GM15510 (cell line): ENCODE data around the gene IFFO2.

ENCODE experiments used
- POLR2A ChIP-seq: IDR thresholded peaks from 3 replicates; pipeline ENCODE4 v1.6.1; 2011; ENCODE audit warnings: borderline replicate concordance; ENCODE audit not compliant: insufficient read length; ENCODE audit errors: extremely low read depth

IFFO2 gene

DNA sequence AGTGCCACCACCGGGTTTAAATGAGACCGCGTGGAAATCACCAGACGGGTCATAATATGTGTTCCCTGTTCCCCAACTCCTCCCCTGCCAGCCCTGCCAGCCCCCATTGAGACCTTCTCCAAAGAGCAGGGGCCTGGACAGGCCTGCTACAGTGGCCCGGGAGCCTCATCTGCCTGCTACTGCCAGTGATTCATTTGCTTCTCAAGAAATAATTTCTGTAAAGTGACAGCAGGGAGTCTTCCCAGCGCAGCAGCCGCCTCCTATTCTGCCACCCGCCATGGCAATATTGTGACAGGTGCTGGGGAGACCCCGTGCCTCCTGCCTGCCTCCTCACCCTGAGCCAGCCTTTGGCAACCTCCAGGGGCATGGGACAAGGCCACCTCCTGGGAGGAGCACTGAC is 8.9 kb downstream of the IFFO2 start:
- TF ChIP-seq POLR2A: no peak

DNA sequence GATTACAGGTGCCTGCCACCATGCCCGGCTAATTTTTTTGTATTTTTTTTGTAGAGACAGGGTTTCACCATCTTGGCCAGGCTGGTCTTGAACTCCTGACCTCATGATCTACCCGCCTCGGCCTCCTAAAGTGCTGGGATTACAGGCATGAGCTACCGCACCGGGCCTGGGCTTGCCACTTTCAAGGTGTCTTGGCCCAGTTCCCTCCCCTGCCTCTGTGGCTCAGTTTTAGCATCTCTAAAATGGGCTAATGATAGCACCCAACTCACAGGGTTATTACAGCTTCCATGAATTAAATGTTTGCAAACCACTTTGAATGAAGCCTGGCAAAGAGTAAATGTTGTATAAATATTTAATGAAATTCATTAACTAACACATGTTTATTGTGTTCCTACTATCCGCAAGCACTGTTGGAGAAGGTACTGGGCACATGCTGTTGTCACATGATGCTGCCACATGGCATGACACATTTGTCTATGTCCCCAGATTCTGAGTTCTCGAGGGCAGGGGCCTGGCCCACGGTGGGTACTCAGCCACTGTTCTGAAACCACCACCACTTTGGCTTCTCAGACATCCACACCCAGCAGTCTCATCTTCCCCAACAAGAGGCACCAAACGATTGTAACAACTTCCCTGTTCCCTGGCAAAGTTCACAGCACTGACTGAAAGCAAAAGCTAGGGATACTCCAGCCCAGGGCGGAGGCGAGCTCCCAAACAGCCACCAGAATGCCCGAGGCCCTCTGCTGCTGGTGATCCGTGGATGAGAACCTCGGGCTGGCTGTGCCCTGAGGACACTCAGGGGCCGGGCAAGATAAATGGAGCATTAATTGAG is 9.7 kb downstream of the IFFO2 start:
- no peak for TF ChIP-seq POLR2A

DNA sequence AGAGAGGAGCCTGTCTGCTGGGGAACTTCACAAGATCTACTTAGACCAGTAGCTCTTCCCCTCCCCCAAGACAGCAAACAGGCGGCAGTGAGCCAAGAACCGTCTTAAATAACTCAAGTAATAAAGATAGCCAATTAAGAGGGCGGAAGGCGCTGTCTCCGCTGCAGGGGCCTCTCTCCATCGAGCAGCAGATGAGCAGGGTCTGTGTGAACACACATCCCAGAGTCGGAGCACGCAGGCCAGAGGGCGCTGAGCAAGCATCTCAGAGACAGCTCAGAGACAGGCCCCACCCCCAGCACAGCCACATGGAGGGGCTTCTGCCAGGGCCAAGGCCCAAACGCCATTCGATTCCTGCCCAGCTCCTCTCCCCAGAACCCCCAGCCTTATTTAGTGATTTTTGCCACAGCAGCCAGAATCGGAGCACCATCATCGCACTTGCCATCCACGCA is 11.1 kb downstream of the IFFO2 start:
- no peak for TF ChIP-seq POLR2A

DNA sequence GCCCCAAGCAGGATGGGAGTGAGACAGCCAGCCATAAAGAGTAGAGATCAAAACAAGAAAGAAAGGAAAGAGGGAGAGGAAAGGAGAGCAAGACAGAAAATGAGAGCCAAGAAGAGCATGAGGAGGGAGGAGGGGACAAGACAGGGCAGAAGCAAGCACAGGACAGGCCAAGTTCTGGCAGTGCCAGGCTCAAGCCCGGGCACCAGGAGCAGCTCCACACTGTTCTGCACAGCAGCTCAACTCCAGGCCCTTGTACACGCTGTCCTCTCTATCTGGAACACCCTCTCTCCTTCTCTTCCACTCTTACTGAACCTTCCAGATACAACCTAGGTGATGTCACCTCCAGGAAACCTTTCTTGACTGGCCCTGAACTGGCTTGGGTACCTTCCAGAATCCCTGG is 11.7 kb downstream of the IFFO2 start:
- TF ChIP-seq POLR2A: no peak

DNA sequence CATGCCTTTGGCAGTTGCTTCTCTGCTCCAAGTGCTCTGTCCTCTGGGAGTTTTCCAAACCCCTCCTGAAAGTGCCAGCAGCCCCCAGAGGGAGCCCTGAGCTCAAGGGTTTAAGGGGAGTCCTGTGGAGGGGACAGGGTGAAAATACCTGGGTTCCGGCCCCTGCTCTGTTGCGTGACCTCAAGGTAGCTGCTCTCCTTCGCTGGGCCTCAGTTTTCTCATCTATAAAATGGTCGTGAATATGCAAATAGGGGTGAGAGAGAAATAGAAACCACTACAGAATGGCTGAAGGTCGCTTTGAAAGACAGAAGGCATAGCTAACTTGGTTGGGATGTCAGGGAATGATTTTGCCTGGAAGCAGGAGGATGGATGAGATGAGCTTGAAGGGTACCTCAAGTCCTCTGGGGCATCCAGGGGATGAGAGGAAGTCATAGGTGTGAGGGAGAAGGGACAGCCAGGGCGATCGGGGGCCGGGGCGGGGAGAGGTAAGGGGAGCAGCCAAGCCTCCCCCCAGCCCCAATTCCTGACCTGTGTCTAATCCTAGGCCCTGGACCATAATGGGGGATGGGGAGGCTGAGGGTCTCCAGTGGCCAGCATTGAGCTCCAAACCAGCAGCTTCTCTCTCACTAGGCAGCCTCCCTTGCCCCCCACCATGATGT is 12.4 kb downstream of the IFFO2 start:
- no peak for TF ChIP-seq POLR2A

DNA sequence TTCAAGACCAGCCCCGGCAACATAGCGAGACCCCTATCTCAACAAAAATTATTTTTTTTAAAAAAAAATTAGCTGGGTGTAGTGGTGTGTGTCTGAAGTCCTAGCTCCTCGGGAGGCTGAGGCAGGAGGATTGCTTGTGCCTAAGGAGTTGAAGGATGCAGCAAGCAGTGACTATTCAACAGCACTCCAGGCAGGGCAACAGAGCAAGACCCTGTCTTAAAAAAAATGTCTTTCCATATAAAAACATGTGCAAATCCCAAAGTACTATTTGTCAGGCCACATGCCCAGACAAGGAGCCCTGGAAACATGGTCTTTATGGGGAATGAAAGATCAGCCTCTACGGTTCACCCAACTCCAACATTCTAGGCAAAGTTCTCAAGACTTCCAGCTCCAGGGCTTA is 13.3 kb downstream of the IFFO2 start:
- no peak for TF ChIP-seq POLR2A

DNA sequence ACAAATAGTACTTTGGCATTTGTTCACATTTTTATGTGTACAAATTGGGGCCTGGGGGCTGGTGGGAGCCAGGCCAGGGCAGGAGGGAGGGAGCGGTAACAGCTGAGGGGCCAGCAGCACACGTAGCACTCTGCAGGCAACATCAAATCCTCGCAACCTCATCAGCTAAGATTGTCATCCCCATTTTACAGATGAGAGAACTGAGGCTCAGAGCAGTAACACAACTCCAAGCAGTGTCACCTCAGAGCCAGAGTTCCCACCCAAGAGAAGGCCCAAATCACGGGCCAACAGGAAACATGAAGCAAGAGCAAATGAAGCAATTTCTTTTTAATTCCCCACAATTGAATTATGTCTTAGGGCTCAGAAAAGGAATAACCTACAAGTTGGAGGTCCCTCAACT is 14.1 kb downstream of the IFFO2 start:
- no peak for TF ChIP-seq POLR2A

DNA sequence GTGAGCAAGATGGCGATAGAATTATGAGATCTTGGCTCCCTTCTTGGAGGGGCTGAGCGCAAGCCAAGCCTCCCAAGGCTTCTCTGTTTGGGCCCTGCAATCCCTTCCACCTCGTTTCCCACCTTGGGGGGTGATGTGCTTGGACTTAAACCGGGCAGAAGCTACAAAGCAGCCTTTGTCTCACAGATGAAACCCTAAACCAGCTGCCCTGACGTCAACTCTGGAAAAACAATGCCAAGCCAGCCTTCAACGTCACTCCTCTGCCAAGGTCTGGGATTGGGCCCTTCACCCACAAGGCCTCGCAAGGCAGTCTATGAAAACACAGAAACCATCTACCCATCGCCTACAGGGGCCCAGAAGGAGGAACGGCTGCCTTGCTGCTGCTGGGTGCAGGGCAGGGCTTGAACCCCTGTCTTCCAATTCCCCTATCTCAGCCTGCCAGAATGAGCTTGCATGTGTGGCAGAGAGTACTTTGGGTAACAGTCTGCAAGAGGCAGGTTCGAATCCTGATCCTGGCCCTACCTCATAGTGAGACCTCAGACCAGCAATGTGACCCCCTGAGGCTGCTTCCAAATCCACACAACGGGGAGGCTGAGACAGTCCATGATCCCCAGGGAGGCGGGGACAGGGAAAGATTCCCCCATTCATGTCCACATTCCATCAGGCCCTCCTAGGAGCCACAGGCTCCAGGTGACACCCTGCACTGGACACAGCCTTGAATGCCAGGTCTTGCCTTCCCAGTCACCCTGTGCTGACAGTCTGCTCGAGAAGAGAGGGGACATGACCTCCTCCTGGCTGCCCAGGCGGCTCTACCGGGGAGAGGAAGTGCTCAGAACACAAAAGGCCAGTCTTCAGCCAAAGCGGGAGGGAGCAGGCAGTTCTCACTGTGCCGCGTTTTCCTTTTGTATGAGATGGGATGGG is 15.0 kb downstream of the IFFO2 start:
- TF ChIP-seq POLR2A: no peak

DNA sequence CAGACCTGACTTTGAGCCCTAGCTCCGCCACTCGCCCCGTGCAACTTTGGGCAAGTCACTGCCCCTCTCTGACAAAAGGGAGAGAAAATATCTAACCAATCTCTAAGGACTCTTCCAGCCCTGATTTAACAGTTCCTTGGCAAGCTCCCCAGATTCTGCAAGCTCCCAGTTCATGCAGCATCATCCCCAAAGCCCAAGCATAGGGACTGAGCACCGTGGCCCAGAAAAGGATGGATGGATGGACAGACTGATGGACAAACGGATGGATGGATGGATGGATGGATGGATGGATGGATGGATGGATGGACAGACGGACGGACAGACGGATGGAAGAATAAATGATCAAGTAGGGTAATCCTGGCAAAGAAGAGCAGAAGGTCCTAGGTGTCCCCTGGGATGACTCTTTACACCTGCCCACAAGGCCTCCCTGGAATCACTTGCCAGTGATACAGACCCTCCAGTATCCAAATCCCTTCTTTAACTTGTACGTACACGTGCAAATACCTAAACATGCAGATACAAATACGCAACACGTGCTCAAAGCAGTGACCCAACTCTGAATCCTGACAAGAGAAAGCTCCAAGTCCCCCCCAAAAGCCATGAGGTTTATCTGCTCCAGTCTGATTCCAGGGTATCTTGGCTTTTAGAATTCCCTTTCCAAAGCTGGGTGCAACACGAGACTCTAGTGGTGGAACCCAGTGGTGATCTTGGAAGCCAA is 16.0 kb downstream of the IFFO2 start:
- TF ChIP-seq POLR2A: no peak

DNA sequence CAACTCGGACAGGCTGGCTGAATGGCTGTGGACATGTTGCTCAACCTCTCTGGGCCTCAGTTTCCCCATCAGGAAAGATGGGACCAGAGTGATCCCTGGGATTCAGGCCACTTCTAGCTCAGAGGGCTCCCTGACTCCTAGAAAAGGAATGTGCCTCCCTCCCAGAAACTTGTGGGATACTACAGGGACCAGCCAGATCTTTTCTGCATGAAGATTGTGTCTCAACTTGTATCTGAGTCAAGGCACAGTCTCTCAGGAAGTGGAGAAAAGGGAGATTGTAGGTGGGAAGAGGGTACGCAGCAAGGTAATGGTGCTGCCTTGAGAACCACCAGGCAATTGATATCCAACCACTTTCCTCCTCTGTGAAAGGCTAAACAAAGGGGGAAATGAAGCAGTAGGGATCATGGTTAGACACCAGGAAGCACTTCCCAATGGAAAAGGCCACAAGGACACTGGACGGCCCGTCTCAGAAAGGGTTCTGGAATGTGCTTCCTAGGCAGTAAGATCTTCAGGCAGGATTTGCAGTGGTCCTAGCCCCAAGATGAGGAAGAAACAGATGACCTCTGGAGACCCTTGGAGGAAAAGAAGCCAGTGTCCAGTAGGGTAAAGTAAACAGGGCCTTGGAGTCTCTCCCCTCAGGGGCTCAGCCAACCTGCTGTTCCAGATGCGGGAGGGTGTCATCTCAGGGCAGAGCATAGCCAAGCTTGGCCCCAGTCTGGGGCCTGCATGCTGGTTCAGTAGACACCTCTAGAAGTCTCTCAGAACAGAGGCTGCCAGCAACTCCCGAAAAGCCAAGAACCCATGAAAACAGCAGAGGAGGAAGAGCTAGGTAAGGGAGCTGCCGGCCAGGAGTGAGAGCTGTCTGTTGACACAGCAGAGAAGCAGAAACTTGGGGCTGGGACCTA is 16.8 kb downstream of the IFFO2 start:
- no peak for TF ChIP-seq POLR2A

DNA sequence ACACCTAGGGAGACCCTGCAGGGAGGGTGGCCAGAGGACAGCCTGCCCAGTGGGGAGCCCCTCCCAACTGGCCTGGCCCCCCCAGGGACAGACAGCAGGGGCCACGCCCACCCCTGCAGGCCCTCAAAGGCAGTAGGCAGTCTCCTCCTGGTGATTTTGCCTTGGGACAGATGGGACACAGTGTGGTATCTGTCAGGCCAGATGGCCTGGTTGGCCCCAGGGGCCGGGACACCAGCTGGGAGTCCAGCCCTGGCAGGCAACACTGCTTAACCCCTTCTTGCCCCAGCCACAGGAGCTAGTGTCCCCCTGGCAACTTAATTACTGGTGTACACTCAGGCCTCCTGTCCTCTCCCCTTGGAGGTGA is 17.8 kb downstream of the IFFO2 start:
- TF ChIP-seq POLR2A: no peak

DNA sequence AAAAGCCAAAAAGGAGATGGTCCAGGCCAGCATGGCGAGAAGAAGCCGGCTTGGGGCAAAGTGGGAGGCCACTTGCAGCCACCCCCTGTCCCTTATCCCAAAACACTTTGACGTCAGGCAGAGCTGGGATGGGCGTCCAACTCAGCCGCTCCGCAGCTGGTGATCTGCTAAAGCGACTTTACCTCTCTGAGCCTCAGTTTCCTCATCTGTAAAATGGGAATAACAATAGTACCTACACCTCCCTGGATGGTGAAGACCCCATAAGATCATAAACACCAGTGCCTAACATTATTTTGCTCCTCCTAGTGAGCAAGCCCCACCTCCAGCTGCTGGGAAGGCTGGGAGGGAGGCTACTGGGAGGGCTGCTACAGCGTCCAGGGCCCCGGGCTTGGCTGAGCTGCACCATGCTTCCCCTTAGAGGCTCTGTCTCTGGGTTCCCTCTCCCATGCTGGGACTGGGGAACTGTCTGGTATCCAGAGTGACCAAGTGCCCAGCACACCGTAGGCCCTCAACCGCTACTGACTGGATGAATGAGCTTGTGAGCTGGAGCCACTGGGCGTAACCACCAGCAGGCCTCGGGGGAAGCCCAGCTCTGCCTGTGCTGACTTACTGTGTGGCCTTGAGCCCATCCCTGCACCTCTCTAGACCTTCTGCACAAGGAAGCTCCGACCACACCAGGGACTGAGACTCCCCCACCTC is 18.3 kb downstream of the IFFO2 start:
- no peak for TF ChIP-seq POLR2A

DNA sequence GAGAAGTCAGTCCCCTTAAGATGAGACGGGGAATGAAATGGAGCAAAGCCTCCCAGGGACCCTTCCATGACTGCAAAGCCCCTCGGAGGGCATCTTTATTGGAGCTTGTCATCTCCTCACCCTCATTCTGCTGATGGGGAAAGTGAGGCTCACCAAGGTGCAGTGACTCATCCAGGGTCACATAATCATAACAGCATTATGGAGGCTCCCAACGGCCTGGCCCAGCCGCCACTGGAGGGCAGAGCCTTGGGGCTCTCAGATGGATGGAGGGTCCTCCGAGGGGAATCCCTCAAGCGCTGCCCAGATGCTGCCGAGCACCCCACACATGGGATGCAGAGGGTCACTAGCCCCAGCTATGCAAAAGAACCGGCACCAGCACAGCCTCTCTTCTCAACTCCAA is 18.9 kb downstream of the IFFO2 start:
- TF ChIP-seq POLR2A: no peak

DNA sequence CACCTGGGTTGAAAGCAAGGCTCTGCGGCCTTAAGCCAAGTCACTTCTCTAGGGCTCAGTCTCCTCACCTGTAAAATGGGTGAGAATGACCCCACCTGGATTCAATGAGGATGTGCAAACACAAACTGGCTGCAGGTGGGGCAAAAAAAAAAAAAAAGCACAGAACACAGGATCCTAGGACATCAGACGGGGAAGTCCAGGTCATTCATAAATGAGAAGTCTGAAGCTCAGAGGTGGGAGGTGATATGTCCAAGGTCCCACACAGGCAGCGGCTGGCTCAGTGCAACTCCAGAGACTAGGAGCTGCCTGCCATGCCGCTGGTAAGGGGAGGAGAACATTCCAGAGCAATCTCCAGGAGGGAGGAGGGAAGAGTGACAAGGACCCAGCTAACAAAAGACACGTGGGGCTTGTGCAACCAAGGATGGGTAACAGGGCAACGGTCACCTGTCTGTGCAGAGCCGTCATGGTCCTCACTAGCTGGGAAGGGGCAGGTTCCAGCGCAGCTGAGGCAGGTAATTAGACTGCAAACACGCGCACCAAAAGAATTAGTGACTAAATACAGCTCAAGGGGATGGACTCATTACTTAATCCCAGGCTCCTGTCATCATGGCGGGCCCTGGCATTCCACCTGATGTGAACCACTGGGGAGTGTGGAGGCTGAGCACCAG is 19.5 kb downstream of the IFFO2 start:
- no peak for TF ChIP-seq POLR2A
